Left forelimb (tissue), 1 donor: ENCODE measurements around the gene EPAS1.
A peak's percentile ranks its signal among the peaks of the same experiment; 100 is the strongest.

ENCODE experiments used
- DNase-seq: peaks from one replicate; pipeline ENCODE4 v3.0.0-alpha.2; 2018; ENCODE audit warnings: low spot score

EPAS1 gene

DNA sequence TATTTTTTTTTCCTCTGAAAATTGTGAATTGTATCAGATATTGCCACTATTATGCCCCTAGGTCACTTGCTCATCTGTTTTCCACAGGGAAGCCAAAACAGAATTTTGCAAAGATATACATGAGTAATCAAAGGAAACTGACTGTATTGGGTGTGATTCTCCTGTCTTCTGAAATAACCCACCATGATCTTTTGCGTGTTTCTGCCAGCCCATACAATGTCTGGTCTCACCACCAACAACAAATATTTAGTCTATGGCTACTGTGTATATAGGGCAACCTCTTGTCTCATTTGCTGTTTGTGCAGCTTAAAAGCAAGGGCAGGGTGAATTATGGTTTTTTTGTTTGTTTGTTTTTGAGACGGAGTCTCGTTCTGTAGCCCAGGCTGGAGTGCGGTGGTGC is 26.5 kb downstream of the EPAS1 start:
- no peak for DNase-seq

- no peak for DNase-seq
These were observed 28.1 kb downstream of the EPAS1 start for GRCh38 chr2:46325182-46325928.

DNA sequence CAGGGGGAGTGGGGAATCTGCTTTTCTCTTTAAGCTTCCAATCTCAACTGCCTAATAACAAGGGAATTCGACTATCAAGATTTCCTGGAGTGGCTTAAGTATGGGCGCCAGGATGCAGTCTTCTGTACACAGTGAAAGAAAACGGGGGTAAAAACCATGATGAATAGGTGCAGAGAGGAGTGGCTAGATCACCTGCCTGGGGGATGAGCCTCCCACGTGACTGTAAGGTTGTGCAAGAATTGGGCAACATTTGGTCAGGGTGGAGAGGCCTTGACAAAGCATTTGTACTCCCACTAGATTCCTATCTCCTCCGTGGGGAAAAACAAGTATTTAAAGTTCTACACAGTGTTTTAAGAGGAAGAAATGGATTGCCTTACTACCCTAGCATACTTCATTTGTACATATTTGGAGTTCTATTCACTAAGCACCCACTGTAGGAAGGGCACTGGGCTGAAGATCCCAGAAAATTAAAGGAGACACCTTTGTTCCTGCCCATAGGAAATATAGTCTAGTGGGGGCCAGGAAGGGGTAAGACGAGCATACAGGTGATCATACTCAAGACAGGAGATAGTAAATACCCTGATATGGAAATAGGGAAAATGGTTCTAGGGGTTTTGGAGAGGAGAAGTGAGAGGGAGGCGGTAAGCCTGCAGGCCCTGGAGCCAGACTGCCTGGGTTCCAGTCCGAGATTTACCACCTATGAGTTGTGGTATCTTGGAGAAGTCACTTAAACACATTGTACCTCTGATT is 29.2 kb downstream of the EPAS1 start:
- no peak for DNase-seq

DNA sequence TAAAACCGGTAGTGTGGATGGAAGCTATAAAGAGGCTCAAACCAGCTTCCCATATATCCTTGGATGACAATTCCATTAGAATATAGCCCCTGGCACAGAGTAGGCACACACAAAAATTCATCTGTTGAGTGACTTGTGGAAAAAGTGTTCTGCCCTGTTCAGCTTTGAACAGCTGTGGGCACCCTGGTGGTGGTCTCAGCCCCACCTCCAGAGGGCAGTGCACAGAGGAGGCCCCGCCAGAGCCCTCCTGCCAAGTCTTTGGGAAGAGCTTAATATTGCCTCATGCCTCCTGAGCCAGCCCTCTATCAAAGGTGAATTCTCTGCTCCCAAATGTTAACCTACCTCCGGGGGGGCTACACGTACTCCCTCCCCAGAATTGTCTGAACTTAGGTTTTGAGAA is 30.4 kb downstream of the EPAS1 start:
- no peak for DNase-seq

- DNase-seq: no peak
These were observed 31.1 kb downstream of the EPAS1 start for GRCh38 chr2:46328291-46328690.

GRCh38 chr2:46328829-46329228 is 31.6 kb downstream of the EPAS1 start:
- DNase-seq: no peak

GRCh38 chr2:46329340-46329739 is 32.1 kb downstream of the EPAS1 start:
- DNase-seq: no peak

DNA sequence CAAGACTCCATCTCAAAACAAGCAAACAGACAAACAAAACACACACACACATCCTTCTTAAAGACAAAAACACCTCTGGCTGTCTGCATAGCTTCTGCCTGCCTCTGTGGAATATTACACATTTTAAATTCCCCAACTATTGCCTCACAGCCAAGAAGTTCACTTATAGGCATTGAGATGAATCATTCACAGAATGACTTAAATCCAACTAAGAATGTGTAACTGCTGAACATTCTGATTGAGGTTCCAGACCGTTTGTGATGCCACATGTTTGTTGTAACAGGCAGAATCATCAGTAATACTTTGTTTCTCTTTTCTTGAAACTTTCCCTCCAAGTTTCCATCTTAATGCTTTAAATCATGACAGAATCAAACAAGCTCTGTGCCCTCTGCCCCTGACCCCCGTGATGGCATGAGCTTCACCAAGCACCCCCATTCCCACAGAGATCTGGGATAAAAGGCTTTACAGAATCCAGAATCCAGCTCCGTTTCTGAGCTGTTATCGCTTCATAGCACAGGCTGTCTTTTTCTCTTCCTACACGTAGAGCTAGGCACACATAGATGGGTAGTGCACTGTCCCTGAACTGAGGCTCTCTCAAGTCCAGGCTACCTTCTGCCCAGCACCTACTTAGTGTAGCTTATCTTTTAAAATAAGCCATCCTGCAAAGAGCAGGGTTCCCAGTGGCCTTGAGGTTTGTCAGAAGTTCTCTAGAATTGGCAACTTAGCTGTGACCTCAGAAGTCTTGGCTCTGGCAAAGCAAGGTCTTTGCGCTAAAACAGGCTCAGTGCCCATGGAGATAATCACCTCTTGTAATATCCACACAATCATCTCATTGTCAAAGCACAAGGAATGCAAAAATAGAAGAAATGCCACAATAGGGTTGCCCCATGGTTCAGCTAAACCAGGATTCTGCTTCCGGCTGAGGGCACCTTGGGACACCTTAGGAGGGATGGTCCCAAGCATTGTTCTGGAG is 32.9 kb downstream of the EPAS1 start:
- no peak for DNase-seq

DNA sequence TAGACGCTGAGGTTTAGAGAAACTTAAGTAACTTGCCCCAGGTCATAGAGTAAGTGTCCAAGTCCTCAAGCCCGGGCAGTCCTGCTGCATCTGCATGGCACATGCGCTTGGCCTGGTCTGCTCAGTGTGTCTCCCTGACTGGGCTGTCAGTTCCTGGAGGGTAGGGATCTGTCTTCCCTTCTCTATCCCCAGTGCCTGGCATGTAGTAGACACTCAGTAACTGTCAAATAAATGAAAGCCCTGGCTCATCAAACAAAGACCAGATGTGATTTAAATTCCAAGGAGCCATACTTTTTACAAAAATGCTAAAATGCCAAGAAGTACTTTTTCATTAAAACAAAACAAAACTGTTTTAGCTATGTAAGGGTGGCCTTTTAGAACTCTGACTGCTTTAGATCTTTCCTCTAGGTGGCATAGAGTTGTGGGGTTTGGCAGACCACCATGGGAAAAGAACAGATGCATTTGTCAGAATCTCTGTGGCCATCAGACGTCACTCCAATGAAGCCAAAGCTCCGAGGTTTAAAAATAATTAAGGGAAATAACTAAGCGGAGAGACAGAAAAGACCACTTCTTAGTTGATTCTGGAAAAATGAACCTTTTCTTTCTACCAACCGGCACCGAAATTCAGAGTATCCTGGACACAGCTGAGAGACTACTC is 34.0 kb downstream of the EPAS1 start:
- DNase-seq: no peak

DNA sequence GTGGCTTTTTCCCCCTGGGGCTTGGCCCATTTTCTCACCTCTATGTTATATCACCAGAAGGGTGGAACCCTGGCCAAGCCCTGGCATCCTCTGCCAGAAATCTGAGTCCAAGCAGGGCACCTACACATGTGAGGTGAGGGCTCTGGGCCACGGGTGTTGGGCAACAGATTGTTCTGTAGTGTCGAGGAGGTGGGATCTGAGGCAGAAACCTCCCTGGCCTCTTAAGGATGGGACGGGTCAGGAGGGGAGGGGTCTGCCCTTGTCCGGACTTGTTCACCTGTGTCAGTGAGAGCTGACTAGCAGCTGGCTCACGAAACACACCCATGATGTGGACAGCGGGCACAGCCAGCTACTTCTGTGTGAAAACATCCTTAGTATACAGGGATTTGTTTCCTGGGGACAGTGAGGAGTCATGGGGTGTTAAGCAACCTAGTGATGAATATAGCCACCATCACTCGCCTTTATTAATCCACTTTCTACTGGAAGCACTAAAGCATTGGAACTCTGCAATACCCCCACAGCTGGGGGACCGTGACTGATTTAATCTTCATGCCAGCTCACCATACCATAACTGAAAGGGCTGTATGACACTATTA is 35.6 kb downstream of the EPAS1 start:
- no peak for DNase-seq

DNA sequence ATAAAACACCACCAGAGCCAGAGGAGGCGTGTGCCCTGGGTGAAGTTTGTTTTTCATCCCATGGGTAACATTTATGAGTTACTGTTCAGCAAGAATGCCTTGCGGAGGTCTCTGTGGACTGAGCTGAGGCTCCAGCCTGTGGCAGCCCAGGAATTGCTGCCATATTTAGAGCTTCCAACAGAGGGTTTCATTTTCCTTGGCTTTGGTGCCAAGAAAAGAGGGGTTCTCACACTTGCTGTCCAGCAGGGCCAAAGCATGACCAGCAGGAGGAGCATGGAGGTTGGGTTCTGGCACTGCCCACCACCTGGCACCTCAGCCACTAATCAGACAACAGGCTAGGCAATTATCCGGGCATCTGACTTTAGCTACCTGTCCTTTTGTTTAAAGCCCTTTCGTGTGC is 36.7 kb downstream of the EPAS1 start:
- DNase-seq: no peak

DNA sequence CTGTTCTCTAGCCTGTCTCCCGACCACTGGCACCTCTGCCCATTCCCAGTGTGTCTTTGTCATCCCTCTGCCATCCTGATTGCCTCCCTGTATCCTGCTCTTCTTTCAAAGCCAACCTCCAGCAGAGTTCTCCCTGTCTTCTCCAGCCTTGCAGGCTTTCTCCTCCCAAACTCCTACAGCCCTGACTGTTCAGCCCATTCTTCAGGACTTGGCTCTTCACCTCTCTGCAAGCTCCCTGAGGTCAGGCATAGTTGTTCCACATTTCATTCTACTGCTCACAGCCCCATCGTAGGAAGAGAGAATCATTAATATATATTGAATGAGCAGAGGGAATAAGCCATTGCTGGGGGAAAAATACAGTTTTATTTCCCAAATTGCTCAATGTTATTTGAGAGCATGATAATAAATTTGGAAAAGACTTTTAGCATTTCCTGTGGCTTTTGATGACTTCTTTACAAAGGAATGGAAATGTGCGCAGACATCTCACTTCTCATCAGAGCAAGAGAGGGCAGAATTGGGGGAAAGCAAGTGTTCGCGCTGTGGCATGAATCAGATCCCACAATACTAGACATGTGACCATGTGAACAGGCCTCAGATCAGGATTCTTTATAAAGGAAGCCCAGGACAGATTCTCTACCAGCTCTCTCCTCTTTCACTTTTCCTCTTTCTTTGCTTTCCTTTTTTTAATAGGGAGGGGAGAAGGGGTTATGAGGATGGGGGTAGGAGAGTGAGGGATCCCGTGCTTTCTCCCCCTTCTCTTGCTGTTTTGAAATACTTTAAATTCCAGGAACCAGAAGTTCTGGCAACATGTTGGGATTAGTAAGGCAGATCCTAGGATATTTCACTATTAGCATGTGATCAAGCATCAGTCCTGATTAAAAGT is 37.4 kb downstream of the EPAS1 start:
- DNase-seq: no peak

DNA sequence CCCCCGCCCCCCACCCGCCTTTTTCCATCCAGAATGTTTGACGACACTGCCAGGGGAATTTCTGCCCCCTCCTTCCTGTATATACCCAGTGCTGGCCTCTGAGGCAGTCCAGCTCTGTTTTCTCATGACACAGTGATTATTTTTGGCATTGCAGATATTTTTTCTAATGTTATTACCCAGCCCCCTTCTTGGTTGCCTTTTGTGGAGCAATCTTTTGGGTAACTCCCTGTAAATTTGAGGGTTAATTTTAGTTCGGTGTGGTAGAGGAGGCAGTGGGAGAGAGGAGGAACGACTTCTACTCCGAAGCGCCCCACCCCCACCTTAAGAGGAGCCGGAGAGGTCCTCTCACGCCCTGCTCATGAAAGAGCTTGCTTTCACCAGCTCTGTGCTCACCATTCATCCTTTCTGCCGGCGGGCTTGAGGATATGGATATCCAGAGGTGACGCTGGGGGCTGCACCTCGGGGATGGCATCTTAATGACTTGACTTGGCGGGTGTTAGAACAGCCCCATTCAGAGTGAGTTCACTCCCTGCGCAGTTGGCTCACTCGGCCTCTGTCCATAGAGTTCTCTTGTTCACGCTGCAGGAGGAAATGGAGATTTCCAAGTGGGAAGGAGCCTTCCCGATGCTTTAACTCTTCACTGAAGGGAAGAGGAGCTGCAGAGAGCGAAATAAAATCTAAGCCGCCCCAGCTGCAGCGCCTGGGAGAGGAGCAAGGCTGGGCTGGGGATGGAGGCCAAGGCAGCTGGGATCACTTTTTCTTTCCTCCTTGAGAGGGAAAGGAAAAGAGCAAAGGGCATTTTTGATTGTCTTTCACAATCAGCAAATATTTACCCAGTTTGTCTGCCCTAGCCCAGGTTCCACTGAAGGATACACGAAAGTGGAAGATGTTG is 38.4 kb downstream of the EPAS1 start:
- peak; percentile 80 for DNase-seq

GRCh38 chr2:46336283-46336959 is 39.2 kb downstream of the EPAS1 start:
- no peak for DNase-seq

DNA sequence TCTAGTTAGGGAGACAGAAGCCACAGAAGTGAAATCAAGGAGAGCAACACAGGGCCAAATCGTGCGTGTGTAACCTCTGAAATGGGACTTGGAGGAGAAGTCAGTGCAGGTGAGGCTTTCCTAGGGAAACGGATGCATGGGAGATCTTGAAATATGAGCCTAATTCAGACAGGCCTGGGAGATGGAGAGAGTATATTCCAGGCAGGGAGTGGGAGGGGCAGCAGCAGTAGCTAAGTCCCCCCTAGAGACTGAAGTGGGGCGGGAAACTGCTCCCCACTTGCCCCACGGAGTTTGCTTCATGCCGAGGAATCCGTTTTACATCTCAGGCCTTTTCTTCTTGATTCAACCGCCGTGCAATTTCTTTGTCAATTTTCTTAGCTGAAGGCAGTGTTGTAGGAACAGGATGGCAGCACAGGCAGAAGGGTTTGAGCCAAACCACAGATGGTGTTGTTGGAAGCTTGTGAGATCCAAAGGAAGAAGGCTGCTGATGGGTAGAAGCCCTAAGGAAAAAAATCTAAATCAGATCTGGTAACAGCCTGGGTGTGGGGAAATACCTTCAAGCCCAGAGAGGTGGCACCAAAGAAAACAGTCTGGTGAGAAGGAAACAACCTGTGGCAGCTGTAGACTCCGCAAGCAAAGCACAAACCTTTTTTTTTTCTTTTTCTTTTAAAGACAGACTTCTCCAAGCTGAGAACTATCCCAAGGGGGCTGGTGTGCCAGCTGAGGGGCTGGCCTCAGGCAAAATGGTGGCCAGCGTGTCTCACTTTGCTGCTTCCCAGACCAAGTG is 40.2 kb downstream of the EPAS1 start:
- DNase-seq: no peak

DNA sequence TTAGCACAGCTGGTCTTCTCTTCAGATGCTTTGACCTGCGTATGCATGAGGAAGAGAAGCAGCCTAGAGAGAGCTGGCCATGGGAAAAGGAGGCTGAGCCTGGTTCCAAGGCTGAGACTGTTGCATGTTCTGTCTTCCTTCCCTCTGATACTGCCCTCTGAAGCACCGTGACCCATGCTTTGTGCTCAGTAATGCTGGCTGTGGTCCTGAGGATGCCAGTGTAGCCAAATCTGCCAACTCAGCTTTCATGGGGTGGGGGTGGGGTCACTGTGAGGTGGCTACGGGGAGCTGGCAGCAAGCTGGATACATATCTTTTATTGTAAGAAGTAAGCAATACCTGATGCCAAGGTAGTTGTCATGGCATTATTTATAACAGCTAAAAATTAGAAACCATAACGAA is 41.5 kb downstream of the EPAS1 start:
- no peak for DNase-seq

GRCh38 chr2:46339200-46339599 is 42.0 kb downstream of the EPAS1 start:
- DNase-seq: no peak
